NCI-H2196 treated with DMSO at 0.1 percent for 48 hours (cell line): Measurements from ENCODE around the gene FRG2.
"Not testable (repeated sequence)": the region's sequence is repeated elsewhere in the genome, so short reads cannot be mapped to it uniquely, and the experiment has no call there.

Experiments used
- DNase-seq: peaks from one replicate; lab custom pipeline; 2025; ENCODE audit not compliant: unreplicated experiment; lab: John Stamatoyannopoulos, UW

The FRG2 gene

DNA sequence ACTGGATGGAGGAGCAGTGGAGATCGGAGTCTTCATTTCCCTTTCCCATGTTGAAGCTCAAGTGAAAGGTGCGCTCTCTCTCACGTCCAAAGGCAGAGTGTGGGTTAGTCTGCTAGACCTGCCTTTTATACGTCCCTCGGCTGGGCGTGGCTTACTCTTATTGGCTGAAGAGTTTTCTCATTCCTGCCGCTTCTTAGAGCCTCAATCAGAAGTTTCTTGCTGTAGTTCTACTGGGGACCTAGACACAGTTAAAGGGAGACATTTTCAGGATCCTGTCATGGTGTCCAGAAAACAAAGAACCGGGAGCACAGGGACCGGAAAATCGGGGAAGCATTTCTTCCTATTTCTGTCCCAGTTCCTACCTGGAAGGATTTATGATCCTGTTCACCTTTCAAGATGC, at the start of gene FRG2:
FRG2 (minus strand) TSS at position 101 of the 400 bp plus-strand sequence; CDS start at position 49, 52 bp downstream.
- not testable (repeated sequence) for DNase-seq

DNA sequence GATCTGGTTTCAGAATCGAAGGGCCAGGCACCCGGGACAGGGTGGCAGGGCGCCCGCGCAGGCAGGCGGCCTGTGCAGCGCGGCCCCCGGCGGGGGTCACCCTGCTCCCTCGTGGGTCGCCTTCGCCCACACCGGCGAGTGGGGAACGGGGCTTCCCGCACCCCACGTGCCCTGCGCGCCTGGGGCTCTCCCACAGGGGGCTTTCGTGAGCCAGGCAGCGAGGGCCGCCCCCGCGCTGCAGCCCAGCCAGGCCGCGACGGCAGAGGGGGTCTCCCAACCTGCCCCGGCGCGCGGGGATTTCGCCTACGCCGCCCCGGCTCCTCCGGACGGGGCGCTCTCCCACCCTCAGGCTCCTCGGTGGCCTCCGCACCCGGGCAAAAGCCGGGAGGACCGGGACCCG, 41.3 kb upstream of the FRG2 start:
- DNase-seq = not testable (repeated sequence)

GRCh38 chr4:190064805-190065204, 37.7 kb upstream of the FRG2 start:
- DNase-seq = not testable (repeated sequence)

- DNase-seq = not testable (repeated sequence)
These were observed 37.3 kb upstream of the FRG2 start, which contains the start of gene DBET for GRCh38 chr4:190064342-190064741. Gene DBET (plus strand): TSS chr4:190064502.

GRCh38 chr4:190058997-190059396, 31.9 kb upstream of the FRG2 start:
- not testable (repeated sequence) for DNase-seq

- DNase-seq = not testable (repeated sequence)
These were observed 22.6 kb upstream of the FRG2 start for GRCh38 chr4:190049378-190050239.

- DNase-seq = not testable (repeated sequence)
These were observed 20.6 kb upstream of the FRG2 start for GRCh38 chr4:190047627-190048026.

DNA sequence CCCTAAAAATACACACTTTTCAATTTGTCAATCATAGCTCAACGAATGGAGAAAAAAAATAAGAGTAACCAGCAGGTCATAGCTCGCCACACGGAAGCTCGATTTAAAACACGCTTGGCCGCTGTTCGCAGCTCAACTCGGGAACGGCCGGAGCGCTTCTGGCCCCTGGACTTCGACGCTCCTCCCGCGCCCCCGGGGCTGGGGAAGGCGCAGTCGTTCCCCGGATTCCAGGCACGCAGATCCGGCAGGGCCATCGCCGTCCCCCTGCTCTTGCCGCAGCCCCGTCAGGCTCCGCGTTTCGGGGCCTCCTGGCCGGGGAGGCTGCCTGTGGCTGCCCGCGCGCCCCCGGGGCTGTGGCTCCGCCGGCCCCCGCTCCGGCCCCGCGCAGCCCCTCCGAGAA, 13.8 kb upstream of the FRG2 start:
- not testable (repeated sequence) for DNase-seq

- DNase-seq = not testable (repeated sequence)
These were observed 10.8 kb upstream of the FRG2 start for GRCh38 chr4:190037704-190038388.

- not testable (repeated sequence) for DNase-seq
These were observed 4.2 kb upstream of the FRG2 start for GRCh38 chr4:190031264-190031663.

- not testable (repeated sequence) for DNase-seq
These were observed 4.3 kb downstream of the FRG2 start for GRCh38 chr4:190022614-190023281.

DNA sequence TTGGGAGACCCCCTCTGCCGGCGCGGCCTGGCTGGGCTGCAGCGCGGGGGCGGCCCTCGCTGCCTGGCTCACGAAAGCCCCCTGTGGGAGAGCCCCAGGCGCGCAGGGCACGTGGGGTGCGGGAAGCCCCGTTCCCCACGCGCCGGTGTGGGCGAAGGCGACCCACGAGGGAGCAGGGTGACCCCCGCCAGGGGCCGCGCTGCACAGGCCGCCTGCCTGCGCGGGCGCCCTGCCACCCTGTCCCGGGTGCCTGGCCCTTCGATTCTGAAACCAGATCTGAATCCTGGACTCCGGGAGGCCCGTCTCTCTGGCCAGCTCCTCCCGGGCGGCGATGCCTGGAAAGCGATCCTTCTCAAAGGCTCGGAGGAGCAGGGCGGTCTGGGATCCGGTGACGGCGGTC, 5.1 kb downstream of the FRG2 start:
- not testable (repeated sequence) for DNase-seq

GRCh38 chr4:190020790-190021717, 6.0 kb downstream of the FRG2 start:
- no peak for DNase-seq

- not testable (repeated sequence) for DNase-seq
These were observed 7.1 kb downstream of the FRG2 start for GRCh38 chr4:190019859-190020463.

DNA sequence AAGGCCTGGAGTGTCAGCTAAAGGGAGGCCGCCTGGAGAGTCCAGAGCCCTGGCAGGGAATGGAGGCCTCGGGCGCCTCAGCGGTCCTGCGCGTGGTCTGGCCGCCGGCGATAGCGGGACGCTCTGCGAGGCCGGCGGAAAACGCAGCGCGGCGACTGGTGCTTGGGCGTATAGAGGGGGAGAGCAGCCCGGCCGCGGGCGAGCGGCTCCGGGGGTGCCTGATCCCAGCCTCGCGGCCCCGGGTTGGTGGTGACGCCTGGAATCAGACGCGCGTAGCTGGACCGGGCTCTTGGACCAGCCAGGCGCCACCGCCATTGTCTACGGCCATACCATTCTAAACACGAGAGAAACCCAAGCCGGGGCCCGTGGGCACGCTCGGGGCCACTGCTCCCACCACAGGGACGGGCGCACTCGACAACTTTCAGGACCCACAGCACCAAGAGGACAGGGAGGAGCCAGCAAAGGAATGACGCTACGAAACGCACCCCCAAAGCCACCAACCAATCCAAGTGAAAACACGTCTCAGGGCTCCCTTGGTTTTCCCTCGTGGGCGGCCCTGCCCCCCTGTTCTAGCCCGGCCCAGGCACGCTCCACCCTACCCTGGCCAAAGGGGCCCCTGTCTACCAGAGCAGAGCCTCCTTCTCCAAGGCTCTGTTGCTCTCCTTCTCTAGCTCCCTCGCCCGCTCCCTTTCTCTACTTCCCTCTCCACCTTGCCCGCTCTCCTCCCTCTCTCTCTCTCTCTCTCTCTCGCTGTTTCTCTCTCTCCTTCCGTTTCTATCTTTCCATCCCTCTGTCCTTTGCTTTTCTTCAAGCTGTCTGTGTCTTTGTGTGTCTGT, 7.8 kb downstream of the FRG2 start:
- DNase-seq = no peak

DNA sequence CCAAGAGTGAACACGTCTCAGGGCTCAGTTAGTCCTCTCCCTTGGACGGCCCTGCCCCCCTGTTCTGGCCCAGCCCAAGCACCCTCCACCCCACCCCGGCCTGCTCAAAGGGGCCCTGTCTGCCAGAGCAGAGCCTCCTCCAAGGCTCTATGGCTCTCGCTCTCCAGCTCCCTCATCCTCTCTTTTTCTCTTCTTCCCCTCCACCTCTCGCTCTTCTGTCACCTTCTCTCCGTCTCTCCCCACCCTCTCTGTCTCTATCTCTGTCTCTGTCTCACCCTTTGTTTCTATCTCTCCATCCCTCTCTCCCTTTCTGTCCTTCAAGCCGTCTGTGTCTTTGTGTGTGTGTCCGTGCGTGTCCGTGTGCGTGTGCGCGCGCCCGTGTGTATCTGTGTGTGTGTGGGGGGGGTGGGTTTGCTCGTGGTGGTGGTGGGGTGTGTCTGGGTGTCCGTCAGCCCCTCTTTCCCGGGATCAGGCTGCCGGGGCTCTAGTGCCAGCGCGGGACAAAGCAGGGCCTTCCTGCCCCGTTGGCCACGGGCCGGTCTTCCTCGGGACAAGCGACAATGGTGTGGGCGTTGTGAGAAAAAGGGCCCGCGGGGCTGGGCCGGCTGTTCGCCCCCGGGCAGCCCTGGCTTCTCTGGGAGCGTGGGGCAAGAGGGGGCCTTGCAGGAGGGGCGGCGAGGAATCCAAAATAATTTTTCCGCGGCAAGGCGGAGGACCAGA, 8.7 kb downstream of the FRG2 start:
- no peak for DNase-seq

GRCh38 chr4:190017357-190018200, 9.5 kb downstream of the FRG2 start:
- DNase-seq = no peak
